ENCODE measurements around the gene OLFML3.

GRCh38 chr1:114010433-114011184 is 31.3 kb downstream of the OLFML3 start:
- TF ChIP-seq POLR2AphosphoS5 (IDR thresholded peaks at IDR 0.05; ENCODE audit: low read depth, low read length) (no peak), REST (IDR thresholded peaks at IDR 0.05; ENCODE audit: insufficient read depth in 1 of 2, low read depth in 2 of 2, low read length in 2 of 2) (no peak), TAF1 (IDR thresholded peaks at IDR 0.05; ENCODE audit: borderline replicate concordance, insufficient read depth, low read length) (no peak)

Measured in PFSK-1 (cell line).